Activated B cell treated with CpG ODN at 0.5 μM for 24 hours (primary cell): Measurements from ENCODE around the gene COIL. TPM values are rescaled to one million over a fixed set of nuclear protein-coding genes. Genes with fewer than 3 reads are reported as not detected.

Experiments
- ATAC-seq: fragments of 200-7000 bp; cut with Tn5 transposase; one replicate; pipeline ENCODE4 v1.10.0; 2021; ENCODE audit warnings: low read depth, mild to moderate bottlenecking, moderate library complexity
- CTCF ChIA-PET: fragments of 350-600 bp; sonication (Branson Sonifier 250); formaldehyde crosslinking; loops from one replicate; lab custom pipeline; 2021; ENCODE audit warnings: antibody characterized with exemption; lab: Charles Lee
- POLR2A ChIA-PET: fragments of 350-600 bp; sonication (Branson Sonifier 250); formaldehyde crosslinking; loops from one replicate; lab custom pipeline; 2021; ENCODE audit warnings: antibody characterized with exemption; lab: Charles Lee
- DNase-seq: peaks from one replicate; pipeline ENCODE4 v3.0.0; 2022
- H3K27ac Mint-ChIP-seq: one replicate; pipeline ENCODE4 v1.8.0; 2020; ENCODE audit warnings: mixed read lengths
- H3K27me3 Mint-ChIP-seq: one replicate; pipeline ENCODE4 v1.8.0; 2021; ENCODE audit warnings: mixed read lengths
- H3K36me3 Mint-ChIP-seq: one replicate; pipeline ENCODE4 v1.8.0; 2021; ENCODE audit warnings: low read depth, mixed read lengths
- H3K4me1 Mint-ChIP-seq: one replicate; pipeline ENCODE4 v1.8.0; 2021; ENCODE audit warnings: mixed read lengths
- H3K4me3 Mint-ChIP-seq: one replicate; pipeline ENCODE4 v1.8.0; 2020; ENCODE audit warnings: mild to moderate bottlenecking, mixed read lengths
- H3K9me3 Mint-ChIP-seq: one replicate; pipeline ENCODE4 v1.8.0; 2020; ENCODE audit warnings: mixed read lengths
- CTCF ChIP-seq: fragments of 200-600 bp; IDR thresholded peaks from one replicate; pipeline ENCODE4 v1.8.0; 2022; ENCODE audit warnings: antibody characterized with exemption, mild to moderate bottlenecking
- intact Hi-C: fragments of 100-400 bp; cut with micrococcal nuclease; formaldehyde crosslinking; loops from one replicate; pipeline ENCODE4 v1.15.1; 2024
- total RNA-seq: library from RNA; stranded (reverse); gene quantifications from 2 replicates; pipeline ENCODE4 v1.2.3, GENCODE V29; 2022

COIL gene
- total RNA-seq, 1 donor from 2014 or later, result 21.9 TPM

- DNase-seq (no peak), ATAC-seq (no peak)
- ChIA-PET CTCF (no interaction called here), POLR2A (interaction anchor here (0.7 kb wide), 1 partner anchor 21 kb away, joined by 3 read pairs; the partner anchor contains the start of gene SCPEP1)
- H3K36me3 Mint-ChIP-seq, result peaks cover 17% of the 10 kb centered on the region
- H3K27ac Mint-ChIP-seq, result no peak overlapping the region
- H3K9me3 Mint-ChIP-seq, result no peaks in the 10 kb centered on the region
- intact Hi-C loops, result no loop called here
- TF ChIP-seq CTCF, result no peak
- no peak overlapping the region for H3K4me3 Mint-ChIP-seq
- H3K27me3 Mint-ChIP-seq, result no peaks in the 10 kb centered on the region
- peaks cover 23% of the 10 kb centered on the region for H3K4me1 Mint-ChIP-seq
These were observed 3.9 kb downstream of the COIL start for GRCh38 chr17:56956992-56957391.

- no peak for ATAC-seq
- intact Hi-C loops, result no loop called here
- TF ChIP-seq CTCF, result no peak
- Mint-ChIP-seq H3K4me3 (no peak overlapping the region), H3K27me3 (no peaks in the 10 kb centered on the region), H3K27ac (no peak overlapping the region), H3K4me1 (no peaks in the 10 kb centered on the region), H3K36me3 (peaks cover 77% of the 10 kb centered on the region), H3K9me3 (no peaks in the 10 kb centered on the region)
- DNase-seq, result no peak
- POLR2A ChIA-PET, result no interaction called here
- CTCF ChIA-PET, result no interaction called here
These were observed 11.3 kb downstream of the COIL start for GRCh38 chr17:56949595-56949994.

DNA sequence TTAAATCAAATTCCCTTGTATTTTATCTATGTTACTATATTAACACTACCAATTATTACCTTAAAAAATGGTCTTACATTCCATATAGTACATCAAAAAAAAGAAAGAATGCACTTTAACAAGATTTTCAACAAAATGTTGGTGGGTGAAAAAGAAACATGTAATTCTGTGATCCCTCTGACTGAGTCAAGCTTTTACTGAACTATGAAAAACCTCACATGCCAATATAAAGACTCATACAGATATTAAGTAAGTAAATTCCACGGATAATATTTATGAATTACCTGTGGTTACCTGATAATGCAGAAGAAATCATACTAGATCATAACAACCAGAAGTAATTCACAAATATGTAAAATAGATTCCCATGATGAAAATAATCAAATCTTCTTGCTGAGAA, 12.4 kb downstream of the COIL start:
- H3K36me3 Mint-ChIP-seq, result peaks cover 81% of the 10 kb centered on the region
- ChIA-PET POLR2A (no interaction called here), CTCF (interaction anchor here (0.7 kb wide), 1 partner anchor 129 kb away, joined by 3 read pairs; no protein-coding TSS in a partner anchor)
- no peaks in the 10 kb centered on the region for H3K4me1 Mint-ChIP-seq
- H3K9me3 Mint-ChIP-seq, result no peaks in the 10 kb centered on the region
- H3K4me3 Mint-ChIP-seq, result no peak overlapping the region
- intact Hi-C loops, result no loop called here
- H3K27ac Mint-ChIP-seq, result no peak overlapping the region
- no peak for DNase-seq
- no peaks in the 10 kb centered on the region for H3K27me3 Mint-ChIP-seq
- no peak for TF ChIP-seq CTCF
- no peak for ATAC-seq

DNA sequence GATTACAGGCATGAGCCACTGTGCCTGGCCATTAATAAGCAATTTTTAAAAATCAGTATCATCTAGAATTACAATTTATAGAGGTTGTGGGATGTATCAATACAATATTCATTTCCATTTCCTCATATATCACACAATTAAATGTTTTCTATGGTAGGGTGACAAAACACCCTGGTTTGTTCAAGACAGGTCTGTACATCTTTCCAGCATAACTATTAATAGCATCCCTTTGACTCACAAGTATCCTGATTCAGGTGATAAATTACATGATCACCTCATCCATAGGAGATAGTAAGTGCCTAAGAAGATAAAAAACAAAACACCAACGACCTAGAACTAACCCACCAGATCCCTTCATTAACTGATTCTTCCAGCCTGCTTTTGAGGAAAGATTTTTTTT, 13.1 kb downstream of the COIL start:
- ATAC-seq (no peak), DNase-seq (no peak)
- intact Hi-C loops, result no loop called here
- no peak overlapping the region for H3K27ac Mint-ChIP-seq
- TF ChIP-seq CTCF, result no peak
- no peaks in the 10 kb centered on the region for H3K27me3 Mint-ChIP-seq
- no peak overlapping the region for H3K4me3 Mint-ChIP-seq
- CTCF ChIA-PET, result no interaction called here
- POLR2A ChIA-PET, result no interaction called here
- no peaks in the 10 kb centered on the region for H3K9me3 Mint-ChIP-seq
- peaks cover 85% of the 10 kb centered on the region for H3K36me3 Mint-ChIP-seq
- no peaks in the 10 kb centered on the region for H3K4me1 Mint-ChIP-seq

GRCh38 chr17:56945938-56946505, 14.8 kb downstream of the COIL start:
- H3K4me3 Mint-ChIP-seq, result no peak overlapping the region
- no peaks in the 10 kb centered on the region for H3K9me3 Mint-ChIP-seq
- ATAC-seq (no peak), DNase-seq (no peak)
- TF ChIP-seq CTCF, result no peak
- POLR2A ChIA-PET, result interaction anchor here (1.0 kb wide), 1 partner anchor 15 kb away, joined by 3 read pairs; the partner anchor contains the start of gene COIL
- peaks cover 85% of the 10 kb centered on the region for H3K36me3 Mint-ChIP-seq
- H3K27ac Mint-ChIP-seq, result no peak overlapping the region
- no peaks in the 10 kb centered on the region for H3K4me1 Mint-ChIP-seq
- H3K27me3 Mint-ChIP-seq, result no peaks in the 10 kb centered on the region
- intact Hi-C loops, result no loop called here
- CTCF ChIA-PET, result interaction anchor here (2.1 kb wide), 1 partner anchor 126 kb away, joined by 5 read pairs; no protein-coding TSS in a partner anchor
